Measurements from ENCODE around the gene AOX1. TPM values are rescaled to one million over a fixed set of nuclear protein-coding genes. Genes with fewer than 3 reads are reported as not detected.

AOX1 gene
- total and polyA plus RNA-seq, 4 donors, result 9.9 to 1,131 (median 486) TPM

- Histone ChIP-seq H3K4me3 (ENCODE audit: low read depth in 1 of 3, low read length in 3 of 3) (no peak overlapping the region), H3K9ac (ENCODE audit: low read depth in 1 of 2, low read length in 2 of 2) (no peak overlapping the region), H3K27ac (ENCODE audit: low read depth in 1 of 2, low read length in 2 of 2) (no peak overlapping the region), H3K9me3 (ENCODE audit: control insufficient read depth in 4 of 4, low read length in 3 of 4) (no peaks in the 10 kb centered on the region), H3K4me1 (ENCODE audit: control insufficient read depth in 4 of 4, insufficient read depth in 4 of 4, low read length in 3 of 4) (peaks cover 5 to 42% (median 34%) of the 10 kb centered on the region in 4 donors), H3K36me3 (ENCODE audit: control insufficient read depth in 4 of 4, insufficient read depth in 3 of 4, low read depth in 1 of 4, low read length in 3 of 4) (no peaks in the 10 kb centered on the region), H3K27me3 (ENCODE audit: control insufficient read depth in 4 of 4, insufficient read depth in 4 of 4, low read length in 3 of 4) (no peaks in the 10 kb centered on the region)
- DNase-seq (ENCODE audit: low spot score), result no peak
- 53% methylated on average over 5 of the region's 5 CpGs for WGBS
- TF ChIP-seq HNF4A (conservative IDR thresholded peaks at IDR 0.05), result no peak
Measured at GRCh38 chr2:200679127-200679526, 93.3 kb downstream of the AOX1 start.

- Histone ChIP-seq H3K4me3 (ENCODE audit: low read depth in 1 of 3, low read length in 3 of 3) (no peak overlapping the region), H3K4me1 (ENCODE audit: control insufficient read depth in 4 of 4, insufficient read depth in 4 of 4, low read length in 3 of 4) (peaks cover 5 to 41% (median 34%) of the 10 kb centered on the region in 4 donors), H3K27me3 (ENCODE audit: control insufficient read depth in 4 of 4, insufficient read depth in 4 of 4, low read length in 3 of 4) (no peaks in the 10 kb centered on the region), H3K36me3 (ENCODE audit: control insufficient read depth in 4 of 4, insufficient read depth in 3 of 4, low read depth in 1 of 4, low read length in 3 of 4) (no peaks in the 10 kb centered on the region), H3K9ac (ENCODE audit: low read depth in 1 of 2, low read length in 2 of 2) (no peak overlapping the region), H3K27ac (ENCODE audit: low read depth in 1 of 2, low read length in 2 of 2) (no peak overlapping the region), H3K9me3 (ENCODE audit: control insufficient read depth in 4 of 4, low read length in 3 of 4) (no peaks in the 10 kb centered on the region)
- 78% methylated on average over 5 of the region's 5 CpGs for WGBS
- DNase-seq (ENCODE audit: low spot score), result no peak
- TF ChIP-seq MAX (IDR thresholded peaks at IDR 0.05), result no peak
- TF ChIP-seq SP1 (IDR thresholded peaks at IDR 0.05), result no peak
- TF ChIP-seq RXRA (IDR thresholded peaks at IDR 0.05), result no peak
- TF ChIP-seq YY1 (IDR thresholded peaks at IDR 0.05), result no peak
- no peak for TF ChIP-seq ATF3 (IDR thresholded peaks at IDR 0.05)
- TF ChIP-seq NR2F2 (IDR thresholded peaks at IDR 0.05), result no peak
- TF ChIP-seq EGR1 (IDR thresholded peaks at IDR 0.05; ENCODE audit: low read depth in 2 of 2), result no peak
- TF ChIP-seq CTCF (IDR thresholded peaks at IDR 0.05; ENCODE audit: low read depth, low read length, missing input control), result no peak
- TF ChIP-seq ZBTB33 (IDR thresholded peaks at IDR 0.05), result no peak
- no peak for TF ChIP-seq HNF4G (IDR thresholded peaks at IDR 0.05)
- TF ChIP-seq GABPA (IDR thresholded peaks at IDR 0.05 in 1 of 2, conservative IDR thresholded peaks at IDR 0.05 in 1 of 2), result no peak
- no peak for TF ChIP-seq RAD21 (IDR thresholded peaks at IDR 0.05)
- TF ChIP-seq JUND (IDR thresholded peaks at IDR 0.05), result no peak
- no peak for TF ChIP-seq REST (IDR thresholded peaks at IDR 0.05)
- no peak for TF ChIP-seq TAF1 (conservative IDR thresholded peaks at IDR 0.05)
- no peak for TF ChIP-seq FOXA1 (IDR thresholded peaks at IDR 0.05)
Measured at GRCh38 chr2:200679535-200679934, 93.7 kb downstream of the AOX1 start.

Data from liver (tissue), 9 donors.